Medulla oblongata (tissue), 1 donor: ENCODE data around the gene PHLDB1.
"Not testable (repeated sequence)": the region's sequence is repeated elsewhere in the genome, so short reads cannot be mapped to it uniquely, and the experiment has no call there.

Experiments
- DNase-seq: peaks from one replicate; pipeline ENCODE4 v3.0.0-alpha.2; 2015; ENCODE audit errors: extremely low spot score

The PHLDB1 gene

GRCh38 chr11:118684187-118684586 lies 76.8 kb downstream of the PHLDB1 start:
- DNase-seq = no peak

- DNase-seq = no peak
Observed at GRCh38 chr11:118687906-118688305, 80.5 kb downstream of the PHLDB1 start.

DNA sequence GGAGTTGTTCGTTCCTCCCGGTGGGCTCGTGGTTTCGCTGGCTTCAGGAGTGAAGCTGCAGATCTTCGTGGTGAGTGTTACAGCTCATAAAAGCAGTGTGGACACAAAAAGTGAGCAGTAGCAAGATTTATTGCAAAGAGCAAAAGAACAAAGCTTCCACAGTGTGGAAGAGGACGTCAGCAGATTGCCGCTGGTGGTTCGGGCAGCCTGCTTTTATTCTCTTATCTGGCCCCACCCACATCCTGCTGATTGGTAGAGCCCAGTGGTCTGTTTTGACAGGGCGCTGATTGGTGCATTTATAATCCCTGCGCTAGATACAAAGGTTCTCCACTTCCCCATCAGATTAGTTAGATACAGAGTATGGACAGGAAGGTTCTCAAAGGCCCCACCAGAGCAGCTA lies 80.9 kb downstream of the PHLDB1 start:
- not testable (repeated sequence) for DNase-seq

- no peak for DNase-seq
Observed at GRCh38 chr11:118688851-118689502, 81.6 kb downstream of the PHLDB1 start.

DNA sequence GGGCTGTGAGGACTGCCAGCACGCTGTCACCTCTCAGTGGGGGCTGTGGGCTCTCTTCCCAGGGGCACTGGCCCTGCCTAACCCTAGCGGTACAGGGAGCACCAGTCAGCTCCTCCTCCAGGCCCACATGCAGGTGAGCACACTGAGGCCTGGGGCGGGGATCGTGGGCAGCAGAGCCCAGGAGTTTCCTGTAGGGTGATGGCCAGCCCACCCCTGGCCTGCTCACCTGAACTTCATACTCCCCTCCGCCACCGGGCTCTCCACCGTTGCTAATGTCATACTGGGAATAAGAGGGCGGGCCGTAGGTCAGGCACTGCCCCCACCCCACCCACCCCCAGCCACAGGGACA lies 82.1 kb downstream of the PHLDB1 start:
- DNase-seq = no peak

GRCh38 chr11:118689852-118690552 lies 82.6 kb downstream of the PHLDB1 start:
- DNase-seq = peak; percentile 95

DNA sequence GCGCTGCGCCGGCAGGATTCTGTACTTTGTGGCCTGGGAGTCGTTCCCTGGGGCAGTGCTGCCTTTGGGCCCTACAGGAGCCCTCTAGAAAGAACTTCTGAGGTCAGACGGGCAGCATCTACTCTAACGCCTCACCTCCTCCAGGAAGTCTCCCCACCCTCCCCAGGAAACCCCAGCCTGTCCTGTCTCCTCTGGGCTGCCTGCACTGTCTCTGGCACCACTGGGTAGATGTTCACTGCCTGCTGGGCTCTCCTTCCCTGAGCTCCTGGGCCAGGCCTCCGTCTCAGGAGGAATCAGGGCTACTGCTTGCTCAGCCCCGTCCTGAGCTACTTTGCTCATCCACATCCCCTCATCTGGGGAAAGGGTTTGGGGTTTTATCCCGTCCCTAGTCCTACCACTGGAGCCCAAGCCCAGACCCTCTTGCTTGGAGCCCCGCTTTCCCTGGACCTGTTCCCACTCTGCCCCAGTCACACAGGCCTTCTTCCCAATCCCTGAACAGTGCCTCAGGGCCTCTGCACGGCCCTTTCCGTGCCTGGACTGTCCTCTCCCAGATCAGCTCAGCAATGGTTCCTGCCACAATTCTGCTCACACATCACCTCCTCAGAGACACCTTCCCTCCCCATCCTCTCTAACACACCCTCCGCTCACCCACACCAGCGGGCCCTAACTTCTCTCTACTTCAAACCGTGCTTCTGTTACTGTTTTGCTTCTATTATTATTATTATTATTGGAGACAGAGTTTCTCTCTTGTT lies 83.3 kb downstream of the PHLDB1 start:
- no peak for DNase-seq

- DNase-seq = no peak
Observed at GRCh38 chr11:118691926-118692830, 84.8 kb downstream of the PHLDB1 start.

DNA sequence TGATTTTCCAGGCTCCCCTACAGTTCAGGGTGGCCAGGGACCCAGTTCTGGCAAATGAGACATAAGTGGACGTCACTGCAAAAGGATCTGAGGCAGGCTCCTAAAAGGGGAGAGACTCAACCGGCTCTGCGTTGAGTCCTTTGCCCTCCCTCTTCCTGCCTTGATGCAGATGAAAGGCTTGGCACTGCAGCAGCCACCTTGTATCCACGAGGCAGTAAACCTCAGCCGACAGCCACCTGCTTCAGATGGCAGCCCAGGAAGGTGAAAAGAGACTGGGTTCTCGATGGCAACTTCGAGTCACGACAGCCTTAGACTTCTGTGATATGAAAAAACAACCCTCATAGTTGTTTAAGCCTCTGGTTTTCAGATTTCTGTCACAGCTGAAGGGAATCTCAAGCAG lies 86.8 kb downstream of the PHLDB1 start:
- no peak for DNase-seq

DNA sequence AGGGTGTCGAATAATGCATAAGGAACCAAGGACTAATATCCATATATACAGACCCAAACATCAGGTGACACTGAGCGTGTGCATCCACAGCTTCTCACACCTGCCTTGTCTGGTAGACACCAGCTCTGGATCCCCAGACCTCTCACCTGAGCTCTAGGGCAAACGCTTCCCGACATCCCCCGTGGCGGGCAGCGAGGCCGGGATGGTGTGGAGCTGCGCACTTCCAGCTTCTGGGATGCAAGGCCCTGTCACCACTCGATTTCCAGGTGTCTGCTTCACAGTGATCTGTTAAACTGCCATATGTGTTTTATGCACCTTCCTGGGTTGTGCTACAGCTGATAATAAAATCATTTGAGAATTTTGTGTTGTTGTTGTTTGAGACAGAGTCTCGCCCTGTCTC lies 87.4 kb downstream of the PHLDB1 start:
- no peak for DNase-seq

- DNase-seq = no peak
Observed at GRCh38 chr11:118696673-118697226, 89.3 kb downstream of the PHLDB1 start.

- DNase-seq = no peak
Observed at GRCh38 chr11:118697346-118697745, 89.9 kb downstream of the PHLDB1 start.

DNA sequence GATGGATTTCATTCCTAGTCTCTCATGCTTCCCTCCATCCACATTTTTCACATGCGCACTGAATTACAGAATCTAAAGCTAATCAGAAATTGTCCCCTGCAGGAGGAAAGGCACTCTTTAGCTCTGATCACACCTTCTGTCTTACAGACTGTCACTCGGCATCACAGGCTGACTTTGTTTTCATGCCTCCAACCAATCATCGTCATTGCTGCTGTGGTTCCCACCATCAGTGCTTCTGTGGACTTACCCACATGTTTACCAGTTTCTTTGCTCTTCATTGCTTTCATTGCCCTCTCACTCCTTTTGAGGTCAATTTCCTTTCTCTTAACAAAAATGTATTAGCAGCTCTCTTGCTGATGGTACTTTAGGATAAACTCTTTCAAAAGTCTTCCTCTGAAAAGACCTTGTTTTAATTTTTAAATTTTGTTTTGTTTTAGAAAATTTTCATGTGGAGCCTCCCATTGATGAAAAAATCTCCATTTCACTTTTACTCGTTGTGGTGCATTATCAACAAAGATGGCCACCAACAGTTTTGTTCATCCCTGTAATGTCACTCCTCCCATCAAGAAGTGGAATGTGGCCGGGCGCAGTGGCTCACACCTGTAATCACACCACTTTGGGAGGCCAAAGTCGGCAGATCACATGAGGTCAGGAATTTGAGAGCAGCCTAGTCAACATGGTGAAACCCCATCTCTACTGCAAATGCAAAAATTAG lies 92.2 kb downstream of the PHLDB1 start:
- DNase-seq = no peak

GRCh38 chr11:118703563-118704106 lies 96.2 kb downstream of the PHLDB1 start:
- peak; percentile 89 for DNase-seq

DNA sequence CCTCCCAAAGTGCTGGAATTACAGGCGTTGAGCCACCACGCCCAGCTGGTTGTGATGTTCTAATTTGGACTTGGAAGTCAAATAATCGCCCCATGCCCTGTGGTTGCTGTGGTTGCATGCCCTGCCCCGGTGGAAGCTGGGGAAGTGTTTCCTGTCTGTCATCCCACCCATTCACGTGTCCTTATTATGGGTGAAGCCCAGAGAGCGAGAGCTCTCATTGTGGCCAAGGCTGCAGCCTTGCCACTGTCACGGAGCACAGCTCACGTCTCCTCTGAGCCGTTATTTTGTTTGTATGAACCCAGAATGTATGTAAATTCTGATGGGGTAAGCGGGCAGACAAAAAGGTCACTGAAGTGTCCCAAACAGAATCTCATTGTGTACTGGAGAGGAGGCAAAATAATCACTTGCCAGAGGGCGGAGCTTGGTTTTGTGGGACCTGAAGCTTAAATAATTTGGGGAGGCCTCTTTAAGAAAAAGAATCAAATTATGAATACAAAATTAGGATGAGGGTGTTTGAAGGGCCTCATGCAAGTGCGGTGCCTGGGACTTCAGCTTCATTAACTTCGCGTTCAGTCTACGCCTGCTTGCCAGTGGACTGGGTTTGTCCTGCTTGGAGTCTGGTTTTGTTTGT lies 97.8 kb downstream of the PHLDB1 start:
- peak; percentile 87 for DNase-seq

DNA sequence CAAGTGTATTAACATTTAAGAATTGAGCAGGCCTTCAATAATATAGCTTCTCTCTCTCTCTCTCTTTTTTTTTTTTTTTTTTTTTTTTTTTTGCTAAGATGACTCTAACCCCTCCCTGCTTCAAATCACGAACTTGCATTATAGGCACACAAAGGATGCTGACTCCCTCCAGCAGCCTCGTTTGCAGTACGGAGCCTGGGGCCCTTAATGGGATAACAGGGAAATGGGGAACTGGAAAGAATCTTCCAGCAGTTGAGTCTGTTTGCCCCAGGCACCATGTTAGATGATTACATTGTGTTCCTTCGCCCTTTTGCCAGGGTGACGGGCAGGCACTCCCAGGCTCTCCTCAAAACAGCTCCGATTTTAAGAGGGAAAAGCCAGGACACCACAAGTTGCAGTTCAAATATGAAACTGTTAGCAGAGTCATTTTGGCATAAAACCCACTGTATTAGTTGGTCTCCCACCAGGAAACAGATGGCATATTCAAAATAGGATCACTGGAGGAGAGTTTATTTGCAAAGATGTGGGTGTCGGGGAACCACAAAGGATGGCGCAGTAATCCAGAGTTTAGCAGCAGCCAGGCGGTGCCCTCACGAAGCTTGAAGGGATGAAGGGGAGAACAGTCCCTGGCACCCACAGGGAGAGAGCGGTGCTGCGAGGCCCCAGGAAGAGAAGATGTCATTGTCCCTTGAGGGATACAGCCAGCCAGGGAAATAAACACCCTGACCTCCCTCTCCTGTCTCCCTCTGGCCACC lies 98.6 kb downstream of the PHLDB1 start:
- DNase-seq = peak; percentile 53

GRCh38 chr11:118706546-118706825 lies 99.1 kb downstream of the PHLDB1 start:
- no peak for DNase-seq
